ENCODE results near the gene TBC1D10A.
"Not testable (repeated sequence)": the region's sequence is repeated elsewhere in the genome, so short reads cannot be mapped to it uniquely, and the experiment has no call there.

The TBC1D10A gene

DNA sequence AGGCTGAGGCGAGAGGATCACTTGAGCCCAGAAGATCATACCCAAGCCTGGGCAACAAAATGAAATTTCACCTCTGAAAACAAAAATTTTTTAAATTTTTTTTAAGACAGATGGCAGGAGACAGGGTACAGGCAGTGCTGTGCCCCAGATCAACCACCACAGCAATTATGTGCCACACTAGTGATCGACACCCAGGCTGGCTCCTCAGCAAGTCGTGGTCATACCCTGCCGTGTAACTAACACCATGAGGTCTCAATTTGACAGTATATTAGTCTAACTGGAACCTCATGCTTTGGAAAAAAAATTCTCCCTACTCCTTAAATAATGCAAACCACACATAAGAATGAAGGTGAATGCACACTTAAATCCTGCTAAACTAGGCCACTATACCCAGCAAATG is 21.7 kb upstream of the TBC1D10A start:
- in situ Hi-C loops (cut with MboI; ENCODE audit: low sequenced_read_pairs): no loop called here

DNA sequence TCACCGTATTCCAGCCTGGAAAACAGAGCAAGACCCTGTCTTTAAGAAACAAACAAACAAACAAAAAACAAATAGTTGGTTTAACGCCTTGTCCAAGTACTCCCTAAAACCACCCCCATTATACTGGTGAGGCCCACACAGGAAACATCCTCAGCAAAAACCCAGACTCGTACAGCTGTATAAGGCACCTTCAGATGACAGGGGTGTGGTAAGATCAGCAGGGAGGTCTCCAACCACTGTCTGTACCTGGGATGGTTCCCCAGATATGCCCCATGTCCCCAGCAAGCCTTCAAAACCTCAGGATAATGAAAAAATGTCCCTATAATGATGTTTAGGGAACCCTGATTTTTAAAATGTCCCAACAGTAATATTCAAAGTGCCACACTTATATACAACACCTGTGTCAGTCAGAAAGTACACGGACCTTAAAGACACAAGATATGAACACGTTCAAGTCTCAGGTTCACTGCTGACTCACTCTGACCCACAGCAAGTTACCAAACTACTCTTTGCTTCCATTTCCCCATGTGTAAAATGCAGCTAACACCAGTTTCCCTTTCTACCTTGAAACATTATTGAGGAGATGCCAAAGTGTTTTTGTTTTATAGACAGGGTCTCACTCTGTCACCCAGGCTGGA is 20.6 kb upstream of the TBC1D10A start:
- in situ Hi-C loops (cut with MboI; ENCODE audit: low sequenced_read_pairs): no loop called here

DNA sequence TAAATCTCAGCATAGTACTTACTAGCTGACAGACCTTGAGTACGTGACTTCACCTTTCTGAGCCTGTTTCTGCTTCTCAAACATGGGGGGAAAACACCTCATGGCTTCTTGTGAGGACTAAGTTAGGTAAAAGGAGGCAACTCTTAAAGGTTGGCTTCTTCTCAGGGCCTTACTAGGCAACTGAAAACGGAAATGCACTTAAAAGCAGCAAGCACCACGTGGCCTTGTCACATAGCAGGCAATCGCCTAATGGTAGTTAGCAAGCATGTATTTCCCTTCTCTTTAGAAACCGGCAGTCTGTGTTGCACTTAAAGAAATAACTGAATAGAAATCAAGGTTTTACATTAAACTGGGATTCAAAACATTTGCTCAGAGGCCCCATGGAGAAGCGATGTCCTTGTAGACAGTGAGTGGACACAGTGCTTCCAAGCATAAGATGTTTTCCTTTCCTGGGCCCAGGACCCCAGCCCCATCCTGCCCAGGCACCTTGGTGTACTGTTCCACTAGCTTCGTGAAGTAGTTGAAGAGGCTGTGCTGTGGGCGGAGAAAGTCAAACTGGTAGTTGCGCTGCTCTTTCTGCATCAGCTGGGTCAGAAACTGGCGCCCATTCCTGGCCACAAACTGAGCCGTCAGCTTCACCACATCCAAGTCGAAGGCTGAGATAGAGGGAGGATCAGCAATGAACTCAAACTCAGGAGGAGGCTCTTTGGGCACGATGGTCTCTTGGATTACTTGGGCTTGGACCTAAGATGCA is 17.9 kb upstream of the TBC1D10A start:
- in situ Hi-C loops (cut with MboI; ENCODE audit: low sequenced_read_pairs): no loop called here

DNA sequence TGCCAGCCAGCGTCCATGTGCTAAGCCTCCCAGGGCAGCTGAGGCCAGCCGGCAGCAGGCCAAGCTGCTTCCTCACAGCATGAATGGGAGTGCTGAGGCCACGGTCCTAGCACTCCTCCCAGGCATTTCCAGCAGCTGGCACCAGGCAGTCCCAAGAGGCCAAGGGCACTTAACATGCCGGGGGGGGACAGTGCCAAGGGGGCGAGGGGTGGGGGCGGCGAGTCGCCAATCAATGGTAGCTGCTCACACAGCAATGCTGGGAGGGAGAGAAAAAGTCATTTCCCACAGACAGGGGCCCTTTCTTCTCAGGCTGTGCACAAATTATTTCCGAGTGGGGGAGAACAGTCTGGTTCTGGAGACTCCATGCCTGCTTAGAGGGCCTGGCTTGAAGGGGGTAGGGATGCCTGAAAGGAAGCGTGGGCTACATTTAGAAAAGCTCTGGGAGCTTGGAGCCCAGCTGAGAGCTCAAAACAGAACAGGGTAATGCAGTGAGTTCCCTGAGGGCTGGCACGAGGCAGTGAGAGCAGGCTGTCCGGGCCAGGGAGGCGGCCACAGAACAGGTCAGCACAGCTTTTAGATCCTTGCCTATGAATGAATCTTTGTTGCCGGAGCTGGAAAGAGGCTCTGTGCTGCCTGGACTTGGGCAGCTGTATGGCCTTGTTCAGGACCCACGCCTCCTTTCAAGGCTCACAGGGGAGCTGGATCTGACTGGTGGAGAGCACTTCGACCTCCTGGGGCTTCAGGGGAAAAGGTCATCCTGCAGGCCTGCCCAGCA is 14.4 kb upstream of the TBC1D10A start:
- in situ Hi-C loops (cut with MboI; ENCODE audit: low sequenced_read_pairs): no loop called here

DNA sequence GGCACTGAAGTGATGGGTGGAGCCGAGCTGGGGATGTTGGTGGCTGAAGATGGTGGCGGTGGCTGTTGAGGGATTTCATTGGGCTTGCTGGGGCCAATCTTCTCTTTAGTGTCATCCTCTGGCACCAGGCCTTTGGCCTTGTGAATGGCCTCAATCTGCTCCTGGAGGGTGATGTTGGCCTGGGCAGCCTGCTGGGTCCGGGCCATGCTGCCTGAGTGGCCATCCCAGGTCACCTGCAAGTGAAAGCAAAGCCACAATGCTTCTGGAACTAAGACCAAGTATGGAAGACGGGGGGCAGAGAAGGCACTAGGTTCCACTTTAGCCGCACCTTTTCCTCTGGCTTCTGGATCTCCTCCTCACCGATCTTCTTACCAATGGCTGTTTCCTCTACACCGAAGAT is 12.1 kb upstream of the TBC1D10A start:
- in situ Hi-C loops (cut with MboI; ENCODE audit: low sequenced_read_pairs): no loop called here

DNA sequence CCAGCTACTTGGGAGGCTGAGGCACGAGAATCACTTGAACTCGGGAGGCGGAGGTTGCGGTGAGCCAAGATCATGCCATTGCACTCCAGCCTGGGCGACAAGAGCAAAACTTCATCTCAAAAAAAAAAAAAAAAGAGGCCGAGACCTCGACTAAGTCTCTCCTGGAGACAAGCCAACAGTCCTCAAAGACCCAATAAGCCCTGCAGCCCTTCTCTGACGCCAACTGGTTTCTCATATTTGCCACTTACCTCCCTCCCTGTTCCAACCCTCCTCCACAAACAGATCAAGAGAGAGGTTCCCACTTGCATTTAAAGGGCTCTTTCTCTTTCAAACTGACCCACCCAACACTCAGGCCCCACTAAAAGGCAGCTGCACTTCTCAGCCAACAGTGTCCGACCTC is 11.6 kb upstream of the TBC1D10A start:
- in situ Hi-C loops (cut with MboI; ENCODE audit: low sequenced_read_pairs): not testable (repeated sequence)

DNA sequence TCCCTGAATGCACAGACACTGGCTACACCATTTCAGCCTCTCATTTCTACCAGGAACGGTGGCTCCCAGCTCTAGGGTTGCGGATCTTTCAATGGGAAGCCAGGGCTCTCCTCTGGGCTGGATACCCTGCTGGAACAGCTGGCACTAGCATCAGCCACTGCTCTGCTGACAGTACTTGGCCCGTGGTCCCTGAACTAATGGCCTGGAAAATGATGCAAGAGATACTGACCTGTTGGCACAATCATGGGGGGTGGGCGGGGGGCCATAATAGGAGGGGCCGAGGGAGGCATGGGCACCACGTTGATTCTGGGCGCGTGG is 10.7 kb upstream of the TBC1D10A start:
- in situ Hi-C loops (cut with MboI; ENCODE audit: low sequenced_read_pairs): no loop called here

DNA sequence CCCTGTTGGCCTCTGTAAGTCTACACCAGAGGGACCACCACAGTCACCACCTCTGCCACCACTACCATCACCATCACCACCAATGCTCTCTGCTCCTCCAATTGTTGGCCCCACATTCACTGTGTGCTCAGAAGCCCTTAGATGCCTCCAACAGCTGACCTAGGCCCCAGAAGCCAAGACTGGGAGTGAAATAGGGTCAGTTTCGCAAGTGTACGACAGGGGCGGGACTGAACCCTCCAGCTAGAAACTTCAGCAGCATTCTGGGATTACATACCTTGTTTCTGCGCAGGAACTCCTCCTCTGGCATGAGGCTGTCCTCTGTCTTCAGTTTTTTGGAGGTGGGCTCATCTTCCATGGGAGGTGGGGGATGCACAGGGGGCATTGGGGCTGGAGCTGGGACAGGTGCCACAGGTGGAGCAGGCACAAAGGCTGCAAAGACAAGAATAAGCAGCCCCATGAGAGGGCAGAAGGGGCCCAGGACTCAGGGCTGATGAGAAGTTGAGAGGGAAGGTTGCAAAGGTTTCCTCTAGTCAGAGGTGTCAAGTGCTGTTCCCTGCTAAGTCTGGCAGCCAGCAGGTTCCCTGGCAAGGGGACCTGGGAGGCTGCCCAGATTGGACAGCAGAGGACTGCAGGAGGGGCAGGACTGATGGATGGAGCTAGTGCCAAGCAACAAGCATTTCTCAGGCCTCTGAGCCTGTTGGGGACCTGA is 10.2 kb upstream of the TBC1D10A start:
- in situ Hi-C loops (cut with MboI; ENCODE audit: low sequenced_read_pairs): no loop called here

DNA sequence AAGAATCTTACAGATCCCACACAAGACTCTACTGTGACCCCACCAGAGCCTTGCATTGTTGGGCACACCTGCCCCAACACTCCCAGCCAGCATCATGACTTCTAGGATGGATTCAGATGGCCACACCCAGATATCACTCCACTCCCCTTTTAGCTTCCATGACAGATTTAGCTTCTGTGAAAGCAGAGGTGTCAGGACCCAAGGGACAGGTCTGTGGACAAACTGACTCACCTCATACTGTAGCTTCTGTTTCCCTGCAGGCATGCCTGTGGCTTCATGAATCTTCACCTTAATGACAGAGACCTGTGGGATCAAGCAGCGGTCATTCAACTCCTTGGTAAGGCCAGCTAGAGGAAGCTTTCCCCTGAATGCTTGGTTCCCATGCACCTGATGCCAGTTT is 8.5 kb upstream of the TBC1D10A start:
- in situ Hi-C loops (cut with MboI; ENCODE audit: low sequenced_read_pairs): no loop called here

DNA sequence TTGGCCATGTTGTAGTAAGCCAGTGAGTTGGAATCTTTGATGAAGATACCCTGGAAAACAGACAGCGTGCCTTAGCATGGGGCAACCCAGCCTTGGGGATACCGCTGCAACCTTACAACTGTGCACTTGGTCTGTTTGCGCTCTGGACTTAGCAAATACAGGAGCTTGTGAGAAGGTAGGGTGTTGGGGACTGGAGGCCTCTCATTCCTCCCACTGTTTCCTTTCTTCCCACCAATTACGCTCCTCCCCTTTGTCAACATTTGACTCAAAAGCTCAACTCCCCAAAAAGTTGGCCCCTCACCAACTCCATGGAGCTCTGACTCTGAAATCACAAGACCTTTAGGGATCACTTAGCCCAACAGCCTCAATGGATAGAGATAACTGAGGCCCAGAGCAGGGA is 7.9 kb upstream of the TBC1D10A start:
- in situ Hi-C loops (cut with MboI; ENCODE audit: low sequenced_read_pairs): no loop called here

DNA sequence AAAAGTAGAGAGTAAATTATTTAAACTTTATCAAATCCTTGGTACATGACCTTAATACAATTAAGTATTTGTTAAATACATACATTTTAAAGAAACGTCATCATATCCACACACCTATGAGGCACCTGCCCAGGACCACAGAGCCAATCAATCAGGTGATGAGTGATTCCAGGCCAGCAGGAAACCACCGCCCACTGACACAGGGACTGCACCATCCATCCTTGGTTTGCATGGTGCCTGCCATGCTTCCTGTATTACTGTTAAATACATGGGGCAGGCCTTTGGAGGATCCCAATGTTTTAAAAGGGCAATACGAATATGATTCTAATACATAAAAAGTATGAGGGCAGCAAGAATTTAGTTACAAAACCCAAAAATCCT is 7.0 kb upstream of the TBC1D10A start:
- in situ Hi-C loops (cut with MboI; ENCODE audit: low sequenced_read_pairs): no loop called here

DNA sequence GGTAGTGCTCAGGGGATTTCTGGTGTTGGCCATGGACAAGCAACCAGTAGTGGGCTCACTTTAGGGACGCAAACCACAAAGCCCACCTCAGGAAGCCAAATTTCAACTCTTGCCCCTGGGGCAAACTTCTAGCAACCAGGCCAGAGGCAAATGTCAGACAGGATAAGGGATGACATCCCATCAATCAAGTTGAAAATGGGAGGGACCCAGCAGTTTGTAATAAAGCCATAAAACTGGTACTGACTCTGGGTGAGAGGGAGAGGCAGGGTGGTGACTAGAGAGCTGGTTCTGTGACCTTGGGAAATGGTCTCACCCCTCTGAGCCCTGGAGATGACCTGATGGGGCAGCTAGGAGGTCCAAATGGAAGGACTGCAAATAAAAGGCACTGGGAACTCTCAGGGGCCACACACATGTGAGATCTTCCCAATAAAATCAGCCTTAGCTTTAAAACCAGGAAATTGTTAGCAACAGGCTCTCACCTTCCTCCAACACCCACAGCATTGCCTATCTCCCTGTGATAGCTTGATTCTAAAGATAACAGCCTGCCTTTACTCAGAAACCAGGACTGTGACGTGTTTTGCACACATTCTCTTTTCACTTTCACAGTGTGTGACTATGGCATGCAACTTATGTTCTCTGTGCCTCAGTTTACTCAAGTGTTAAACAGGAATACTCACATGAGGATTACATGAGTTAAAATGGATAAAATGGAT is 6.4 kb upstream of the TBC1D10A start:
- in situ Hi-C loops (cut with MboI; ENCODE audit: low sequenced_read_pairs): no loop called here

DNA sequence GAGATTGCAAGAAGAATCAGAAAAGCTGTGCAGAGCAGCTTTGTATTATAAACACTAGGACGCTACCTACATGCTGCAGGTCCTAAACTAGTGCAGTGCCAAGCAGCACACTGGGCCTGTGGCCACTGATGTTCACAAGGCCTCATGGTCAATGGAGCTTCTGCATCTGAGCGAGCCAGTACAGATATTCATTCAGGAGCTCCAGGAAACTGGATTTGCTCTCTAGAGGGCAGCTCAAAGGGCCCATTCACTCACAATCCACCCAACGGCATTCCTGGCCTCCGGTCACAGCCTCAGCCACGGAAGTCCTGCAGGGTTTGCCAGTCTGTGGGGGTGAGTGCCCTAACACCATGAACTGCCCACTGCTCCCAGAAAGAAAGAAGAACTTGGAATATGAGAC is 5.8 kb upstream of the TBC1D10A start:
- in situ Hi-C loops (cut with MboI; ENCODE audit: low sequenced_read_pairs): no loop called here

DNA sequence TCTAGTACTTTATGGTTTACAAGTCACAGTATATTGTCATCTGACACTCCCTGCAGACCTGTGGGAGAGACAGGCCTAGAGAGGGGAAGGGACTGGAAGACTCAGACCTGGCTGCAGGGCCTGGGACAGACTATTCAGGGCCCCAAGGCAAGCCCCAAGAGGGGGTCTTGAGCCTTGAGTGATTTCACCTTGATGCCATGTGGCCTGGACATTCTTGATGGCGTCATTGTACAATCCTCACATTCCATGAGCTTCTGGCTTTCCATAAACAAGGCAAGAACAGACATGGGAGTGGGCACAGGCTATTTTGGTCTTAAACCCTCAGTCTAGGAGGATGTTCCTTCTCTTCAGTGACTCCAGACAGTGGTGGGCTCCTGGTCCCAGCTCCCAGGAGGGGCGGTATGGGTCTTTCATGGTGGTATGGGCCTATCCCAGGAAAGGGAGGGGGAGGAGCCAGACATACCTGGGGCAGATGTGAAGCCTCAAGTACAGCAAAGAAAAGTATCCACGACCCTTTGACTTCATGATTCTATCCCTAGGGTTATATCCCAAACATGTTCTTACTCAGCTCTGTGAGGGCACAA is 1.8 kb upstream of the TBC1D10A start:
- in situ Hi-C loops (cut with MboI; ENCODE audit: low sequenced_read_pairs): no loop called here

DNA sequence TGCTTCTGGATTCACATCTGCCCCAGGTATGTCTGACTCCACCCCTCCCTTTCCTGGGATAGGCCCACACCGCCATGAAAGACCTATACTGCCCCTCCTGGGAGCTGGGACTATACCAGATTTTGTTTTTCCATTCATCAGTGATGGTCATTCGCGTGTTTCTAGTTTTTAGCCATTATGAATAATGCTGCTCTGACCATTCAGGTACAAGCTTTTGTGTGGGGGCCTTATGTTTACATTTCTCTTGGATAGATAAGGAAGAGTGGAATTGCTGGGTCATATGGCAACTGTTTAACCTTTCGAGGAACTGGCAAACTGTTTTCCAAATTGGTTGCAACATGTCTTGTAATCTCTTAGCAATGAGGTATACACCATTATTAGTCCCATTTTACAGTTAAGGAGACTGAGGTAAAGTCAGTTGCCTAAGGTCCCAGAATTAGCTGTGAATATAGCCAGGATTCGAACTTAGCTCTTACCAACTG is 1.2 kb upstream of the TBC1D10A start:
- in situ Hi-C loops (cut with MboI; ENCODE audit: low sequenced_read_pairs): no loop called here

DNA sequence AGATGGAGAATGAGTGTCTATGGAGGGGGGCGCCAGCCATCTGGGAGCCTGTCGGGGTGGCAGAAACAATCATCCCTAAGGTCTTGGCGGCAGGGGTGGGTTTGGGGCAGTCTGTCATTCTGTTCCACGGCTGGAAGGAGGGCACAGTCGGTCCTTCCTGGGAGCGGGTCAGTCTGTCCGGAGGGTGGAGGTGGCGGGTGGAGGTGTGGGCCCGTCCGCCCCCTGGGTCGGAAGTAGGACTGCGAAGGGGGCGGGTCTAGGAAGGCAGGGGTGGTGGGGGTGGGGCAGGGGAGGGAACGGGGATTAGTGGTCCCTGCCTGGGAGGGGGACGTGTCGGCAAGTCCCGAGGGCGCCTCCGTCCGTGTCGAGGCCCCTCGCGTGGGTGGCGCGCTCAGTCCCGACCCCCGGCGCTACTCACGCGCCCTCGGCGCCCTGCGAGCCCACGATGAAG is 461 bp downstream of the TBC1D10A start:
- in situ Hi-C loops (cut with MboI; ENCODE audit: low sequenced_read_pairs): no loop called here

DNA sequence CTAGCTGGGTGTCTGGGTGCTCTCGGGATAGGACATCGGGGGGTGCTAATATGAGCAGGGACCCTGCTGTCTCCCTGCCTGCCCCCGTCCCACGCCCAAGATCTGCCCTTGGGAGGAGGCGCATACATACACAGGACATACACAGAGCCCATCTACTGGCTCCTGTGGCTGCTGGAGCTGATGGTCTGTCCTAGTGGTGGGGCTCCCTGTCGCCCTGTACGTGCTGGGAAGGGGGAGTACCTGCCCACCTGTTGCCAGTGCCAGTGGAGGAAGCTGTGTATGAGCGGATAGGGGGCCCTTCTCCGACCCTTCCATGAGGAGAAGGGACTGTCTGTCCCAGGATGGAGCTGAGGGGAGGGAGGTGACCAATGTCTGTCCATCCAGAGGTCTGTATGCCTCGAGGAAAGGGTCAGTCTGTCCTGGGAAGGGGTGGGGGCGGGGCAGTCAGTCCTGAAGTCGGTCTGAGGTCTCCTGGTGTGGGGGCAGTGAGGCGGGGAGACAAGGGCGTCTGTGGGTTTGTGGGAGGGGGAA is 952 bp downstream of the TBC1D10A start:
- in situ Hi-C loops (cut with MboI; ENCODE audit: low sequenced_read_pairs): no loop called here

DNA sequence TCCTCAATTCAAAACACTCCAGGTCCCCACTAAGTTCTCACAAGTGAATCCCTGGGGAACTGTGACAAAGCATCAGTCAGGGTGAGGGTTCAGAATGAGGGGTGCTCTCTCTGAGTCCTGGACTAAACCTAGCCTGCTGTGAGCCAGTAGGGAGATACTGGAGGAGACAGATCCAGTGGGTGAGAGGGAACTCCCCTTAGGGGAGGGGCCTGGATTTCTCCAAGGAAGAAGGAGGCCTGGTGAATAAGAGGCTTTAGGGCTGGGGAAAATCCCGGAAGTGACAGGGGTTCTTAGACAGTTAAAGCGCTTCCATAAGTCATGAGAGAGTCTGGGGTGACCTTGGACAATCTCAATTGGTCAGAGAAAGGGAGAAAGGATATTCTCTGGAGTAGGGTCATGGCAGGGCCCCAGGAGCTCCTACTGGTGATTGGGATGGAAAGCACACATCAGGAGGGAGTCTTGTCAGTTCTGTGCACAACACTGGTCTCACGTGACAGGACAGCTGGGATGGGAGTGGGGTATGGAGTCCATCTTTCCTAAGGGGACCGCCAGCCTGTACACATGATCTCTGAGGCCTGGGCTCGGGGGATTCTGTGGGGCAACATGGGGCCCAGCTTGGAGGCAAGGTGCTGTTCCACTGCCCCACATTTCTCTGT is 1.5 kb downstream of the TBC1D10A start:
- in situ Hi-C loops (cut with MboI; ENCODE audit: low sequenced_read_pairs): no loop called here

DNA sequence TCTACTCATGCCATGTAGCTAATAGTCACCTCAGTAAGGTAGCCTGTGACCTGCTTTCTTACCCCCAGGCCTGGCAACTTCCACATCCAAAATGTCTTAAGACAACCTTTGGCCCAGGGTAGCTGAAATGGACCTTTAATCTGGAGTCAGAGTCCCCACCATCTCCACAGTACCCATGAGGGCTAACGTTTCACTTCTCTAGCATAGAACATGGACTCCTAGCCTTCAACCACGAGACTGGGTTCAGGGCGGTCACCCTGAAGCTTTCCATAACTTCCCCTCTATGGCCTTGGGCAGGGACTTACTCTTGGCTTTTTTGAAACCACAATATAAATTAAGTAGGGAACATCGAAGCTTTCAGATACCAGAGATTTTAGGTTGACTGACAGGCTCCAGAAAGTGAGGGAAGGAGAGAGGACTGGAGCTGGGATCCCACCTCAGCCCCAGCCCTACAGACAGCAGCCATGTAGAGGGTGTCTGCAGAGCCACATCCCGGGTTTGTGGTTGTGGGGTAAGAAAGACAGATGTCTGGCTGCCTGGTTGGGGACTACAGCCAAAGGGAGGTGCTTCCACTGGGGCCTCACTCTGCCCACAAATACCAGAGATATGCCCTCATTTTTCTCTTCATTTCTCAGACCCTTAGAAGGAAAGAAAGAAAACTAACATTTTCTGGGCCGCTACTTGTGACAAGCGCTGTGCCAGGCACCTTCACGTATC is 2.6 kb downstream of the TBC1D10A start:
- in situ Hi-C loops (cut with MboI; ENCODE audit: low sequenced_read_pairs): no loop called here

Measured in HL-60/S4 (cell line).